ENCODE measurements around the gene TBC1D7.

DNA sequence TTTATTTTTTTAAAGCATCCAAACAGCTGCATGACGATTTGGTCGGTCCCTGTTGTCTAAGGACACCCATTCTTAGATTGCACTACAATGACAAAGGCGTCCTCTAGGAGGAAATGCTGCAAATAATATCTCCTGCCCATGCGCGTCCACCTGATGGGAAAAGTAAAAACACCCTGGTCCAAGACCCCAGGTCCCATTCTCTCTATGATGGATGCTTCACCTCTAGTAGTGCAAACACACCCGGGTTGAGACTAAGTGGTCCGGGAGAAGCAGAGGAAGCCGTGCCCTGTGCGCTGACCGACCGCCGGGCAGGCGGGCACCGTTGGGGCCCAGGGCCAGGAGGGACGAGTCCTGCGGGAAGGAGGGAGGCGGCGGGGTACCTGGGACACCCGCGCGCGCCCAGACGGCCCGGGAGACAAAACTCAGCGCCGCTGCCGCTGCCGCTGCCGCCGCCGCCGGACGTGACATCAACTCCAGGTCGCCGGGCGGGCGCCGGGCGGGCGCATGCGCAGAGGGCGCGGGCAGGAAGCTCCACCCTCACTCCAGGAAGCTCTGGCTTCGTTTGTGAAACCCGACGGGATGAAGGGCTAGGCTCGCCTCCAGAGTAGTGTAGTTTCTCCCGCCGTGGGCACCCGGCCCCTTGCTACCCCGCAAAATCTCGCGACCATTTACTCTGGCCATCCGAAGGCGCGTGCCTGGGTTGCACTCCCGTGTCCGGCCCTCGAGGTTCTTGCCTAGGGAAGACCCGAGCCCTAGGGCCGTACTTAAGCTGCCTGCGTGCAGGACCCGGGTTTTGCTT is at the start of gene TBC1D7:
- TF ChIP-seq MAFK (IDR thresholded peaks at IDR 0.05; ENCODE audit: low read depth, low read length) (no peak), FOS (IDR thresholded peaks at IDR 0.05; ENCODE audit: low read depth, low read length) (no peak), POLR2A (IDR thresholded peaks at IDR 0.05; ENCODE audit: low read depth, low read length) (peak; percentile 73), RCOR1 (IDR thresholded peaks at IDR 0.05; ENCODE audit: insufficient replicate concordance, low read length) (no peak), RAD21 (IDR thresholded peaks at IDR 0.05; ENCODE audit: low read length) (no peak; the same call in 1 of the 2 replicates), MXI1 (IDR thresholded peaks at IDR 0.05; ENCODE audit: borderline replicate concordance, low read depth, low read length) (0 out of 2 replicates have a peak, but pooled peaks have one; percentile 43)
- TF ChIP-seq, protein P1, sequence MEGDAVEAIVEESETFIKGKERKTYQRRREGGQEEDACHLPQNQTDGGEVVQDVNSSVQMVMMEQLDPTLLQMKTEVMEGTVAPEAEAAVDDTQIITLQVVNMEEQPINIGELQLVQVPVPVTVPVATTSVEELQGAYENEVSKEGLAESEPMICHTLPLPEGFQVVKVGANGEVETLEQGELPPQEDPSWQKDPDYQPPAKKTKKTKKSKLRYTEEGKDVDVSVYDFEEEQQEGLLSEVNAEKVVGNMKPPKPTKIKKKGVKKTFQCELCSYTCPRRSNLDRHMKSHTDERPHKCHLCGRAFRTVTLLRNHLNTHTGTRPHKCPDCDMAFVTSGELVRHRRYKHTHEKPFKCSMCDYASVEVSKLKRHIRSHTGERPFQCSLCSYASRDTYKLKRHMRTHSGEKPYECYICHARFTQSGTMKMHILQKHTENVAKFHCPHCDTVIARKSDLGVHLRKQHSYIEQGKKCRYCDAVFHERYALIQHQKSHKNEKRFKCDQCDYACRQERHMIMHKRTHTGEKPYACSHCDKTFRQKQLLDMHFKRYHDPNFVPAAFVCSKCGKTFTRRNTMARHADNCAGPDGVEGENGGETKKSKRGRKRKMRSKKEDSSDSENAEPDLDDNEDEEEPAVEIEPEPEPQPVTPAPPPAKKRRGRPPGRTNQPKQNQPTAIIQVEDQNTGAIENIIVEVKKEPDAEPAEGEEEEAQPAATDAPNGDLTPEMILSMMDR (conservative IDR thresholded peaks at IDR 0.05; ENCODE audit: low read depth, low read length): no peak; the same call in 1 of the 2 replicates
- TF ChIP-seq, protein P2, sequence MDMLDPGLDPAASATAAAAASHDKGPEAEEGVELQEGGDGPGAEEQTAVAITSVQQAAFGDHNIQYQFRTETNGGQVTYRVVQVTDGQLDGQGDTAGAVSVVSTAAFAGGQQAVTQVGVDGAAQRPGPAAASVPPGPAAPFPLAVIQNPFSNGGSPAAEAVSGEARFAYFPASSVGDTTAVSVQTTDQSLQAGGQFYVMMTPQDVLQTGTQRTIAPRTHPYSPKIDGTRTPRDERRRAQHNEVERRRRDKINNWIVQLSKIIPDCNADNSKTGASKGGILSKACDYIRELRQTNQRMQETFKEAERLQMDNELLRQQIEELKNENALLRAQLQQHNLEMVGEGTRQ (IDR thresholded peaks at IDR 0.05; ENCODE audit: low read depth, low read length): 0 out of 2 replicates have a peak, but pooled peaks have one; percentile 5
